NCI-H2081 (cell line): ENCODE measurements around the gene RAP1GAP2.

Experiments used
- DNase-seq, 2 experiments: peaks; one replicate each; lab custom pipeline; 2025; lab: John Stamatoyannopoulos, UW

Gene RAP1GAP2

DNA sequence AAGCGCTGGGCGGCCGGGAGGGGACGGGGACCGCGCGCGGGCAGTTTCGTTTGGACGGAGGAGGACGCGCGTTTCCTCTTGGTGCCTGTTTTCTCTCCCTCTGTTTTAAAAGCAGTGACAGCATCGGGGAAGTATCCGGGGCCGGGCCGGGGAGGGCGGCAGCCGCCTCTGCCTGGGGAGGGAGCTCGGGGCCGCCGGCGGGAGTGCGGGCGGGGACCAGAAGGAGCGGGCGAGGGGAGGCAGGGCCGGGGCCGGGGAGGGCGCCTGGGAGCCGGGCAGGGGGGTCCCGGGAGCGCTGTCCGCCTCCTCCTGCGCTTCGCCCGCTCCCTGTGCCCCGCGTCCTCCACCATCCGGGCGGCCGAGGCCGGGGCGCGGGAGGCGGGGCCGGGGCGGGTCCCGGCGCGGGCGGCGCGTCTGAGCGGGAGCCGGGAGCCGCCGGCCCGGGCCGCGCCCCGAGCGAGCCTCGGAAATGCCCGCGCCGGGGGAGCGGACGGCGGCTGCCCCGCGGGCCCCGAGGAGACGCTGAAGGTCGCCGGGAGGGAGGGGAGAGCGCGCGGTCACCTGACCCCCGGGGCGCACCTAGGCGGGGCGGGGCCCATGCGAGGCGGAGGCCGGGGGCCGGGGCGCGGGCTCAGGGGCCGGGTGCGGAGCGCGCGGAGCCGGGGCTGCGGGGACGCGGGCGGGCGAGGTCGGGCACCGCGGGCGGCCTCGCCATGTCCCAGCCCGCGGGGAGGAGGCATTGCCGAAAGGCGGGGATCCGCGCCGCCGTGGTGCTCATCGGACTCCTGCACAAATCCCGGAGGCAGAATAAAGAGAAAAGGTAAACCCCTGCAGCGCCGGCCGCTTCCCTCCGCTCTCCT, 57.3 kb downstream of the RAP1GAP2 start:
- DNase-seq: no peak

DNA sequence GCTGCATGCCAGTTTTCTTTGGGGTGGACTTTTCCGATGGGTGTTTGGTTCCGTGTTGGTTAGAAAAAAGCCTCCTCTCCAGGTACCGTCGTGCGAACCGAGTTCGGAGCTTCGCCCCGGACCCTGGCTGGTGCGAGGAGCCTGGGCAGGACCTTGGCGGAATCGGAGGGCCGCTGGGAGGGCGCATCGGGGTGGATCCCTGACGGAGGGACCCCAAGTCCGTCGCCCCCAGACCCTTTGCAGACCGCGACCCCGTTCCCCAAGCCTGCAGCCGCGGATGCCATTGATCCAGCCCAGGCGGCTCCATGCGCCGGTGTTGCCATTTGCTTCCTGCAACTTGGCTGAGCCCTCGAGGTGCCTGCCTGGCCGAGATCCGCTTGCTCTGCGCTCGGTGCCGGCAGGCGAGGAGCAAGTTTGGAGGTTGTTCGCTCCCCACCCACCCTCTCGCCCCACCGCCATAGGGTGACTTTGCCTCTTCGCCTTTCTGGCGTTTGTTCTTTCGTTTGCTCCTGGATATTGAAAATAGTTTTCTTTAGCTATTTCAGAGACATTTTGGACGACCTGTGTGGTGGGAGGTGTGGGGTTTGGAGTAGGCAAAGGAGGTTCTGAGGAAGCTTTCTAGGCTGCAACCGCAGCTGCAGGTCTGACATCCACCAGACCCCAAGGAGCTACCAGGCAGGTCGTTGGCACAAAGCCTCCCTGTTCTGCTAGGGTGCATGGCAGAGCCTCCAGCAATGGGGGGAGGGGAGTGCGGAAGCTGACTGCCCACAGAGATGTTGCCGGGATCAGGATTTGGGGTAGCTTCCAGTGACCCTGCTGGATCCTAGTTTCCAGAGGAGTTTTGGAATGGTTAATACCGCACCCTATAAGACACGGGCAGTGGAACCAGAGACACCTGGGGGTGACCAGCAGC, 58.2 kb downstream of the RAP1GAP2 start:
- DNase-seq: peak in 1 of 2 experiments; percentile 2

DNA sequence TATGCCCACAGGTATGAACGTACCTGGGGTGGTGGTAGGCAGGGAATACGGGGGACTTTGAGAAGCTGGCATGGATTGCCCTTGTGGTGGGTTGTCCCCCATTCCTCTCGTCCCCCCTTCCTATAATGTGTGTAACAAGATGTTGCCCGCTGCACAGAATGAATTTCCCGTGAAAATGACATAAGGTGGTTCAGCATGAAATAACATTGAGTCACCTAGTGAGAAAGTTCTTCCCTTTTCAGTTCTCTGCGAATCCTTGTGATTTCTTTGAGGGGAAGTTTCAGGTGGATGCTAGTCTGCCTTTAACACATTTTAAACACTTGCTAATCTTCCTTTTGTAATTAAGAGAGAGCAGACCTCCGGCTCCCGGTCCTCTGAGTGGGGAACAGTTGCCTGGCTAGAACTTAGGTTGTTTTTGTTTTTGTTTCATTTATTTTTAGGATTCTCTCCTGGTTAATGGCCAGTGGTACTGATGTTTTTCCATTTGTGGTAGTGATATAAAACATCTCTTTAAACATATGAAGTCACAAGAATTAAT, 58.9 kb downstream of the RAP1GAP2 start:
- no peak for DNase-seq

DNA sequence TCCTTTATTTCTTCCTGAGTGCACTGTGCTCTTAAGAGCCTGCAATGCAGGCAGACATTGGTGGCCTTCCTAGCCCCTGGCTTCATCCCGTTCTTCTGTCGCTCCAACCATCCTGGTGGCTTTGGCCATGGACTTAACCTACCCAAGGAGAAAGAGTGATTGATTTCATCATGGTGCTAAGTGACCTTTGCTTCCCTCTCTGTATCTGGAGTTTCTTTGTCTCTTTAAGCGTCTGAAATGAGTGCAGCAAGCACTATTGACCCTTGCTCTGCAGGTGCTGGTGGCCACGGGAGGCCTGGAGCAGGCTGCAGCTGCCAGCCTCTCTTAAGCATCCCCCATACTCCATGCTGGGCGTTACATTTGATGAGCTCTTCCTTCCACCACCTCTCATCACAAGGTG, 60.5 kb downstream of the RAP1GAP2 start:
- DNase-seq: no peak

DNA sequence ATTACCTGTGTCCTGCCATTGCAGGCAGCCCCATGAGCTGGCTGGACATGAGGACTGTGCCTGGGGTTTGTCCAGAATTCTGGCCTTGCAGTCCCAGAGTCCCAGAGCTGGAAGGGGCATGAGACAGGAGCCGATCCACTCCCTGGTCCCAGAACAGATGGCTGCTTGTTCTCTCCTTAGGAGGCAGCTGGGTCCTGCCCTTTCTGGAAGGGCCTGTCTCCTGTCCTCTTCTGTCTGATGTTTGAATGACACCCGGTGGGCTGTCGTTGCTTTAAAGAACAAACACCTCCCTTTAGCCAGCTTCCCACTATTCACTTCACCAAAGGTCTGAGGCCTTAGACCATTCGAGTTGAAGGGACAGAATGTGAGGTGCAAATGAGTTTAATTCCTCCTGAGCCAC, 63.8 kb downstream of the RAP1GAP2 start:
- no peak for DNase-seq

DNA sequence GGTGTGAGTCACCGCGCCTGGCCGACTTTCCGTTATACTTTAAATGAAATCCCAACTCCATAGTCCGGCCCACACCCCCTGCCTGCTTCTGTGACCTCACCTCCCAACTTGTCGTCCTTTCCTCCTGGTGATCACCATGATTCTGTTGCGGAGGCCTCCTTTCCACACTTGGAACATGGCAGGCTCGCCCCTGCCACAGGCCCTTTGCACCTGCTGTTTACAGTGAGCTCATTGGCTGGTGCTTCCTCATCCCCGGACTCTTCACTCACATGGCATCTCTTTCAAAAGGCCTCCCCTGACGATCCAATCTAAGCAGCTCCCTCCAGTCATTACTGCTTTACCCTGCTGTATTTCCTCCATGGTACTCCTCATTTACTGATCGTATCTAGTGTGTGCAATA, 64.6 kb downstream of the RAP1GAP2 start:
- no peak for DNase-seq

DNA sequence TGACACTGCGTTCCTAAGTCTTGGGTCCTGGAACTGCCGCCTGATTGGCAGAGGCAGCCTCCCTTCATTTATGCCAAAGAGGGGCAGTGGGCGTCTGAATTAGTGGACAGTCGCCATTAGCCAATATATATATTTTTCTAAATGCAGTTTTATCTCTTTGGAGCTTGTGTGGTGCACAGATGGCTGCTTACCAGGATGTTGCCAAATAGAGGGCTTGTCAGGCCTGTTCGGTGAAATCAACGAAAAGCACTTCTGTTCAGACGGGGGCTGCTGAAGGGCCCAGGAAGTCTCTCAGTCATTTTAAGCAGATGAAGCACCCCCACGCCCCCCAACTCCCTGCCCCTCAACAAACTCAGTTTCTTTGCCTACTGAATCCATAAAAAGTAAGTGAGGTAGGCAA, 66.0 kb downstream of the RAP1GAP2 start:
- DNase-seq: no peak

DNA sequence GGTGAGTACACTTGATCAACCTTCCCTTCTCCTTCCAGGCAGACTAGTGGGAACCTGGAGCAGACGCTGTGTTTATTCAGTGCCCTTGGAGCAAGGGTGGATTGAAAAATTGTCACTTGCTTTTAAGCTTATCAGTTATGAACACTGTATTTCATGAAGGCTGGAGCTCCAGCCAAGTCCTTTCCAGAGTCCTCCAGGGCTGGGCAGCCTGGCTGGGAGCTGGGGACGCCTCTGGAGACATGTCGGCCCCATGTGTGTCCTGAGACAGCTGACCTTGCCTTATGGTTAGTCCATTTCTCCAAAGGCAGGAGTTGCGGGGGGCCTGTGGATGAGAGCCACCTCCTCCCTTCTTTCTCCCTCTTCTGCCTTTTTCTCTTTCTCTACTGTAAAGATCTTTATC, 67.0 kb downstream of the RAP1GAP2 start:
- no peak for DNase-seq

DNA sequence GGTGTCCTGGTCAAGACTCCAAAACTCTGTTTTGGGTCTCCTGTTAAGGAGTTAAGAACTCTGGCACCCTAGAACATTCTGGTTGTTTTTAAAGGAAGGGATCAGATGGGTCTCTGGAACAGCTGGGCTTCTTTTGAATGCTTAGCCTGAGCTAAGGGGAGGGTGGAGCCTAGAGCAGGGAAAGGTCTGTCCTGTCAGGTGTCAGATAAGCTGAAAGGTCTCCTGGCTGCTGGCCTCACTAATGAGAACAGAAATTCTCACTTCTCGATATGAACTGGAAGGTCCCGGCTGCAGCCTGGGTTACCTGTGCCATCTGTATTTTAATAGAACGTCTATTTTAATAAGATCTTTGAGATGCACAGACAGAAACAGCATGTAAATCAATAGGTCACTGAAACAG, 69.0 kb downstream of the RAP1GAP2 start:
- no peak for DNase-seq

DNA sequence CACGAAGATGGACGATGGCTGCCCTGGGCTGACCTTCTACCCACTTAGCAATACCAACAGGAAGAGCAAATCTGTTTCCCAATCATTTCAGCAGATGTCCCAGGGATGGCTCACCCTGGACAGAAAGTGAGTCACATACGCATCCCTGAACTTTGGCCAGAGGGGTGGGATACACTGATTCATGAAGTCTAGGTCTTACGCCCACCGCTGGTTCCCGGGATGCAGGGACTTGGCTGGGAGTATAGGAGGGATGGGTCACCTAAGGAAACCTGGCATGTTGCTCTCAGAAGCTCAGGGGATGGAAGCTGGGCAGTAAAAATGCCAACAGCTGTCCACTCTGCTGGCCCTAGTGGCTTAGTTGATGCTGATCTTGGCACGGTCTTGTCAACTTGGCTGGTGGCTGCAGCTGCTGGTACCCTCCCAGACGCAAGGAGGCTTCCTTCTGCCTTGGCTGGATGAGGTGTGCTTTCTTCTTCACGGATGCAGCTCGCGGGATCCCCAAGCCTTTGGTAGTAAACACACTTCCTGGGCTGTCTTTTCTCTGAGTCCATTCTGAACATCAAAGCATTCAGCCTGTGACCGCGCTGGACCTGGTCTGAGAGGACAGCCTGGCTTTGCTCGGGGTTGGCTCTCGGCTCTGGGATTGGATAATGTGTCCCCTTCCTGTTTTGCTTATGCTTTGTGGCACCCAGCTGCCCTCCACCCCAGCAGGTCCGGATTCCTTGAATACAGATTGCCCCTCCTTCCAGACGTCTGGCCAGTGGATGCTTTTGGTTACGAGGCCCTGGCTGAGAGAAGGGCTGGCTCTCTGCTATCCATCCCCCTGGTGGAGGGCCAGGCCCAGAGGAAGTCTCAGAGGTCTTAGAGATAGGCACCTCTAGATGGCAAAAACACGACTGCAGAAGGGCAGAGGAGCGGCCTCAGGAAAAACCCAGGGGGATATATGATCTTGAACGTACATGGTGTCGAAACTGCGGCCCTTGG, 71.5 kb downstream of the RAP1GAP2 start:
- DNase-seq: no peak

DNA sequence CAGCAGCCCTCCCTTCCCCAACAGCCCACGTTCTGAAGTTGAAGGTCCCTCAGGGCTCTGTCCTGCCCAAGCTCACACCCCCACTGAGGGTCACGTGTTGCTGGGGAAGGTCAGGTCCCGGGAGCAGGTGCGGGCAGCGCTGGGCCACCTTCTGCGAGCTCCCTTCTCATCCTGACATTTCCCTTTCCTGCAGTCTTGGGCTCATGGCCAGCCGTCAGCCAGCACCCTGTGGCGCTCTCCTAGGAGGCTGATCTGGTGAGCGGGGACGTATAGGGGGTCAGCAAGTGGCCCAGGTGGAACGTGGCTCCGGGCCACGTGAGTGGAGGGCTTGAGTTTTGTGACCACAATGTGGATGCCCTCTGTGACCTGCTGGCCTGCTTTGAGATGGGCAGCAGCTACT, 73.4 kb downstream of the RAP1GAP2 start:
- DNase-seq: no peak

DNA sequence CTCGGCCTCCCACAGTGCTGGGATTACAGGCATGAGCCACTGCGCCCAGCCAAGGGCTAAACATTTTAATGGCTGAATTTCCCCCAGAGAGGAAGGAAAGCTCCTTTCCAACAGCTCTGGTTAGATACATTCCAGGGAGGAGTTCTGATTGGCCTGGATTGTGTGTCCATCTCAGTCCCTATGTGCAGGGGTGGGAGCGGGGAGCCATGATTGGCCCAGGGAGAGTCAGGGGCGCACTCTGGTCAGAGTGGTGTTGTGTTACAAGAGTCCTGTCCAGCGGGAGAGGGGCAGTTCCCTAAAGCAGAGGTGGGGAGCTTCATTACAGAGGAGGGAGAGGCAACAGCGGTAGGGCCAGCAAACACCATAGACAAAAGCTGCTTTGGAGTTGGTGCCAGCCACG, 75.0 kb downstream of the RAP1GAP2 start:
- DNase-seq: no peak

DNA sequence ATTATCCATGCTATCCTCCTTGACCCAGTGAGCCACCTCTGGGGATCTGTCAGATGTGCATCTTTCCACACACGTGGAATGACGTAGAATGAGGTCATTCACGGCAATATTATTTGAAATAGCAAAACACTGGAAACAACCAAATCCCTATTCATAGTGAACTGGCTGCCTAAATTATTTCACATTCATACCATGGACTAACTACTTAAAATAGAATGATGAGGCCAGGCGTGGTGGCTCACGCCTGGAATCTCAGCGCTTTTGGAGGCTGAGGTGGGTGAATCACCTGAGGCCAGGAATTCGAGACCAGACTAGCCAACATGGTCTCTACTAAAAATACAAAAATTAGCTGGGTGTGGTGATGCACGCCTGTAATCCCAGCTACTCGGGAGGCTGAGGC, 75.5 kb downstream of the RAP1GAP2 start:
- DNase-seq: no peak

DNA sequence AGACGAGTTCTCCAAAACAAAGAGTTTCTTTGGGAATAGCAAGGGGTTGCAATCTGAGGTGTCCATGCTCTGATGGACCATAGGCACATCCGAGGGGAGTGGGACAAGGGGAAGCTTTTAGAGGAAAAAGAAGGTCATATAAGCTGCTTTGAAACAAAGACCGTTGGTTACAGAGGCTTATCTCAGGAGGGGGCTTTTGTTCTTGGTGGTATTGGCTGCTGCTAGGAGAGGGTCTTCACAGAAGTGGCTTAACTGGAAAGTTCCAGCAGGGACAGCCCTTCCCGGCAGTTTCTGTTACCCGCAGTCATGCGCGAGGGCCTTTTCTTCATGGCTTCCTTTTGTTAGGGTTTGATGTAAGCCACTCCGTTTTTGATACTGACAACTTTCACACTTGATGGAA, 76.0 kb downstream of the RAP1GAP2 start:
- no peak for DNase-seq

DNA sequence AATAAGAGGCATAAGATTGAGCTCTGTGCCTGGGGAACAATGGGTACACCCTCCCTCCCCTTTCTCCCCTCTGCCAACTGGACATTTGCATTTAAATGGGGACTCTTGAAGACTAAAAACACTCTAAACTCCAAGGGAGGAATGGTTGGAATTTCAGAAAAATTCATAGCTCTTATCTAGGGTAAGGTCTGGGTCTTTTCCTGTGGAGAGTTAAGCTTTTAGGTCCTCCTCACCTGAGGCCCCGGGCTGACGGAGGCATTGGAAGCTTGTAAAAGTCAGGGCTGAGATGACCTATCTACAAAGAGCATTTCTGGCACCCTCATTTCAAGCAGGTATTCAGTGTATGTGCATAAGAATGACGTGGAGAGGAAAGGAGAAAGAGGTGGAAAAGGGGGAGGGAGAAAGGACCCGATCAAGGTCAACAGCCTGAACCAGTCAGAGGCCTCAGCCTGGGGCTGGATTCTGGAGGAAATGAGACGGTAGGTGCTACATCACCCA, 78.0 kb downstream of the RAP1GAP2 start:
- no peak for DNase-seq

DNA sequence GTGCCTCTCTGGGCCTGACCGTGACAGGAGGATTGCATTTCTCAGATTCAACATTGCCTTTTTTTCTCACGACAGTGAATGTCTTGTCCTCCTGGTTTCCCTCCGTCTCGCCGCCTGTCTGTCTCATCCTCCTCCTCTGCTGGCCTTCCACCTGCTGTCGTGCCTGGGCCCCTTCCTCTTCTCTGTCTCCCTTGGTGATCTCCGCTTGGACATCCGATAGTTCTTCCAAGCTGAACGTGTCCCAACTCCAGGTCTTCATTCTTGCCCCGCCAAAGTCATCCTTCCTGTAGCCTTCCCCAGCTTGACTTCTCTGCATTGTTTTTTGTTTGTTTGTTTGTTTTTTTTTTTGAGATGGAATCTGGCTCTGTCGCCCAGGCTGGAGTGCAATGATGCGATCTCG, 79.4 kb downstream of the RAP1GAP2 start:
- DNase-seq: no peak

DNA sequence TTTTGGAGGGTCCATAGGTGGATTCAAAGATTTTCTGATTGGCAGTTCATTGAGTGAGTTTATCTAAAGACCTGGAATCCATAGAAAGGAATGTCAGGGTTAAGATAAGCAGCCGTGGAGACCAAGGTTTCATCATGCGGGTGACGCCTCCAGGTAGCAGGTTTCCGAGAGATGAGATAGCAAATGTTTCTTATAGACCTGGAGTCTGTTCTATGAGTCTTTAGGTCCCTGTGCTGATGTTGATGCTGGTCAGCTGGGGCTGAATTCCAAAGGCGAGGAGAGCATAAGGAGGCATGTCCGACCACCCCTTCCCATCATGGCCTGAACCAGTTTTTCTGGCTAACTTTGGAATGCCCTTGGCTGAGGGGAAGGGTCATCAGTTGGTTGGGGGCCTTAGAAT, 80.2 kb downstream of the RAP1GAP2 start:
- no peak for DNase-seq

DNA sequence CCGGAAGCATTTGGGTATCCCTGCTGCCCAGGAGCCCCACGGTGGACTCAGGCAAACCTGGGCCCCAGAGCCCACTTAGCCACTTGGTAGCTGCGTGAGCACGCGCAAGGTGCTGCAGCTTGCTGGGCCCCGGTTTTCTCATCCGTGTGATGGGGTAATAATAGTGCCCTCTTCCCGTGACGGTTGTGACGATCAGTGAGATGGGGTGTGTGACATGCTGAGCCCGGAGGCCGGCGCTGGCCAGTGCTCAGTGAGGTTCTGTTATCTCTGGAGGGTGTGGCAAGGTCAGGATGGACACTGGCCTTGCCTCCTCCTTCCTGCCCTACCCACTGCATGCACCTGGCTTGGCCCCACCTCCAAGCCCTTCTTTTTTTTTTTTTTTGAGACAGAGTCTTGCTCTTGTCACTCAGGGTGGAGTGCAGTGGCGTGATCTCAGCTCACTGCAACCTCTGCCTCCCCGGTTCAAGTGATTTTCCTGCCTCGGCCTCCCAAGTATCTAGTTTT, 82.6 kb downstream of the RAP1GAP2 start:
- DNase-seq: no peak

DNA sequence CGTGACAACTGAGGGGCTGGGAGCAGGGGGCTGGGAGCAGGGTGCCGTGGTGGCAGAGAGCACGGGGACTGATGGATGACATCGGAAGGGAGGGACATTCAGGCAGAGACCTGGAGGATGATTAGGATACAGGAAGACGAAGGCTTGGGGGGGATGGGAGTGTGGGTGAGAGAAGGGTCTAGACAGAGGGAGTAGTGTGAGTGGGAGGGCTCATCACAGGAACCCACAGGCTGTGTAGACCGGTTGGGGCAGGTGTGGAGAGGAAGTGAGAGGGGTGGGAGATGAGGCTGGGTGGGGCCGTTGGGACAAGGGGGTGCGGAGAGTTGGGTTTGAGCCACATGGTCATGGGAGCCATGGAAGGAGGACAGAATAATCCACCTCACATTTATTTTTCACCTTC, 83.8 kb downstream of the RAP1GAP2 start:
- no peak for DNase-seq

DNA sequence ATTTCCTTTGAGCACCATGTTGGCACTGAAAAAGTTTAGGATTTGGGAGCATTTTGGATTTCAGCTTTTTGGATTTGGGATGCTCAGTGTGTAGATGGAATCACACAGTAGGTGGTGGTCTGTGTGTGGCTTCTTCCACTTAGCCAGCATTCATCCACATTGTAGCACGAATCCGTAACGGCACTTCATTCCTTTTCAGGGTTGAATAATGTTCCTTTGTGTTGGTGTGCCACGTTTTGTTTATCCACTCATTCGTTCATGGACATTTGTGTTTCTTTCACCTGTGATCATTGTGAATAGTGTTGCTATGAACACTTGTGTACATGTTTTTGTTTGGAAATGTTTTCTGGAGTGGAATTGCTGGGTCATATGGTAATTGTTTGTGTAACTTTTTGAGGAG, 85.1 kb downstream of the RAP1GAP2 start:
- no peak for DNase-seq

DNA sequence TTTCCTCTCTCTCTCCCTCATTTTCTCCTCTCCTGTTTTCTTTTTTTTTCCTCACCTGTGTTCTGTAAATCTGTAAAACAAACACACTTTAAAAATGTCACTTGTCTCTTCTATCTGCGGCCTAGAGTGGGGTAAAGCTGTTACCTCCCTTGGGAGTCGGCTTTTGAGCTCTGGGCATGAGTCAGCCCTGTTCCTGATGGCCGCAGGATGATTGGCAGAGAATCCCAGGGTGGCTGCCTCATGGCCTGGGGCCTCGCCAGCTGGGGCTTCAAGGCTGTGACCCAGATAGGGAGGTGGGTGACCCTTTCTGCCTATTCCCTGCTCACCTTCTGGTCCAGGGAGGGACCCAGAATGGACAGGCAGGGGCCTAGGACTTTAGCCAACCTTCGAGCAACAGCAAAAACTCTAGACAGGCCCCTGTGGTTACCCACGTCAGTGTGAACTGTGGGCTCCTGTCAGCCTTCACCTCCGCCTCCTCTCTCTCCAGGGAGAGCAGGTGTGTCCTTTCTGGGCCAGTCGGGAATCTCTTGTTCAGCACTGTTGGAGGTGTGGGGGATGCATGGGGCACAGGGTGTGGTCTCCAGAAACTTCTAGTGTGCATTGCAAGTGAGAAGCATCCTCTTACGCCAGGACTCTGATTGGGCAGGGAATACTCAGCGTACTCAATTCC, 87.4 kb downstream of the RAP1GAP2 start:
- DNase-seq: no peak
